ENCODE measurements around the gene SMURF1.
"Not testable (repeated sequence)": the region's sequence is repeated elsewhere in the genome, so short reads cannot be mapped to it uniquely, and the experiment has no call there.

SMURF1 gene

GRCh38 chr7:99046722-99047121, 97.2 kb downstream of the SMURF1 start:
- no peak for DNase-seq

GRCh38 chr7:99046262-99046661, 97.6 kb downstream of the SMURF1 start:
- not testable (repeated sequence) for DNase-seq

GRCh38 chr7:99044858-99045257, 99.0 kb downstream of the SMURF1 start:
- not testable (repeated sequence) for DNase-seq

GRCh38 chr7:99042957-99043356, 101.0 kb downstream of the SMURF1 start:
- no peak for DNase-seq

GRCh38 chr7:99041526-99041925, 102.4 kb downstream of the SMURF1 start:
- DNase-seq = no peak

- peak; percentile 74 for DNase-seq
Observed at GRCh38 chr7:99040104-99040958, 103.6 kb downstream of the SMURF1 start.

- DNase-seq = no peak
Observed at GRCh38 chr7:99039384-99039891, 104.5 kb downstream of the SMURF1 start.

- no peak for DNase-seq
Observed at GRCh38 chr7:99038086-99038855, 105.6 kb downstream of the SMURF1 start.

- DNase-seq = no peak
Observed at GRCh38 chr7:99037327-99037940, 106.5 kb downstream of the SMURF1 start.

- DNase-seq = no peak
Observed at GRCh38 chr7:99036546-99037111, 107.3 kb downstream of the SMURF1 start.

- DNase-seq = no peak
Observed at GRCh38 chr7:99035723-99036545, 108.0 kb downstream of the SMURF1 start.

GRCh38 chr7:99034932-99035722, 108.8 kb downstream of the SMURF1 start:
- no peak for DNase-seq

- DNase-seq = no peak
Observed at GRCh38 chr7:99033765-99034164, 110.1 kb downstream of the SMURF1 start.

- DNase-seq = no peak
Observed at GRCh38 chr7:99032928-99033327, 111.0 kb downstream of the SMURF1 start.

- no peak for DNase-seq
Observed at GRCh38 chr7:99031496-99031895, 112.4 kb downstream of the SMURF1 start.

- no peak for DNase-seq
Observed at GRCh38 chr7:99030951-99031350, 113.0 kb downstream of the SMURF1 start.

- DNase-seq = no peak
Observed at GRCh38 chr7:99030457-99030856, 113.5 kb downstream of the SMURF1 start.

- DNase-seq = no peak
Observed at GRCh38 chr7:99029466-99030435, 114.2 kb downstream of the SMURF1 start.

- no peak for DNase-seq
Observed at GRCh38 chr7:99028261-99028973, 115.5 kb downstream of the SMURF1 start.
